ENCODE measurements around the gene PLCG1.

GRCh38 chr20:41140226-41141133 lies 3.1 kb downstream of the PLCG1 start:
- no peak for TF ChIP-seq PBX3 (IDR thresholded peaks at IDR 0.05)
- TF ChIP-seq FOSL2 (IDR thresholded peaks at IDR 0.05): no peak
- no peak for TF ChIP-seq FOSL2 (CRISPR knock-in tag; IDR thresholded peaks at IDR 0.05)
- no peak for TF ChIP-seq POLR2AphosphoS2 (conservative IDR thresholded peaks at IDR 0.05; ENCODE audit: low read length)
- no peak for TF ChIP-seq RAD21 (conservative IDR thresholded peaks at IDR 0.05 in 1 of 2, IDR thresholded peaks at IDR 0.05 in 1 of 2)
- TF ChIP-seq EP300 (IDR thresholded peaks at IDR 0.05): no peak
- TF ChIP-seq RCOR1 (IDR thresholded peaks at IDR 0.05; ENCODE audit: low read depth, low read length): no peak
- TF ChIP-seq POLR2A (IDR thresholded peaks at IDR 0.05; ENCODE audit: low read length): no peak
- no peak for TF ChIP-seq ZSCAN20 (CRISPR knock-in tag; IDR thresholded peaks at IDR 0.05)
